ENCODE measurements around the gene ST3GAL6. TPM values are rescaled to one million over a fixed set of nuclear protein-coding genes. Genes with fewer than 3 reads are reported as not detected.
"Not testable (repeated sequence)": the region's sequence is repeated elsewhere in the genome, so short reads cannot be mapped to it uniquely, and the experiment has no call there.

The ST3GAL6 gene
- total RNA-seq, 1 experiment from 2014 or later = 12.4 TPM

- DNase-seq (ENCODE audit: low read depth) = no peak
These were observed 38.1 kb downstream of the ST3GAL6 start for GRCh38 chr3:98801043-98801747.

GRCh38 chr3:98805571-98805970 is 42.4 kb downstream of the ST3GAL6 start:
- DNase-seq (ENCODE audit: low read depth) = no peak

GRCh38 chr3:98806521-98806920 is 43.4 kb downstream of the ST3GAL6 start:
- DNase-seq (ENCODE audit: low read depth) = no peak

- no peak for DNase-seq (ENCODE audit: low read depth)
These were observed 43.9 kb downstream of the ST3GAL6 start for GRCh38 chr3:98807011-98807410.

GRCh38 chr3:98807561-98807960 is 44.4 kb downstream of the ST3GAL6 start:
- no peak for DNase-seq (ENCODE audit: low read depth)

GRCh38 chr3:98808071-98808470 is 44.9 kb downstream of the ST3GAL6 start:
- no peak for DNase-seq (ENCODE audit: low read depth)

GRCh38 chr3:98809557-98809956 is 46.4 kb downstream of the ST3GAL6 start:
- DNase-seq (ENCODE audit: low read depth) = no peak

- no peak for DNase-seq (ENCODE audit: low read depth)
These were observed 47.9 kb downstream of the ST3GAL6 start for GRCh38 chr3:98811048-98811447.

GRCh38 chr3:98812851-98813374 is 49.8 kb downstream of the ST3GAL6 start:
- no peak for DNase-seq (ENCODE audit: low read depth)

- peak; percentile 56 for DNase-seq (ENCODE audit: low read depth)
These were observed 51.8 kb downstream of the ST3GAL6 start for GRCh38 chr3:98814817-98815420.

- peak; percentile 61 for DNase-seq (ENCODE audit: low read depth)
These were observed 54.5 kb downstream of the ST3GAL6 start for GRCh38 chr3:98817547-98818041.

- no peak for DNase-seq (ENCODE audit: low read depth)
These were observed 57.9 kb downstream of the ST3GAL6 start for GRCh38 chr3:98821063-98821462.

- peak; percentile 88 for DNase-seq (ENCODE audit: low read depth)
These were observed 60.7 kb downstream of the ST3GAL6 start for GRCh38 chr3:98823791-98824190.

- no peak for DNase-seq (ENCODE audit: low read depth)
These were observed 61.1 kb downstream of the ST3GAL6 start for GRCh38 chr3:98824256-98824655.

- DNase-seq (ENCODE audit: low read depth) = no peak
These were observed 63.0 kb downstream of the ST3GAL6 start for GRCh38 chr3:98826126-98826525.

GRCh38 chr3:98827221-98827920 is 64.2 kb downstream of the ST3GAL6 start:
- DNase-seq (ENCODE audit: low read depth) = no peak

GRCh38 chr3:98829246-98829832 is 66.2 kb downstream of the ST3GAL6 start:
- DNase-seq (ENCODE audit: low read depth) = no peak

GRCh38 chr3:98831060-98831459 is 67.9 kb downstream of the ST3GAL6 start:
- not testable (repeated sequence) for DNase-seq (ENCODE audit: low read depth)

- no peak for DNase-seq (ENCODE audit: low read depth)
These were observed 76.7 kb downstream of the ST3GAL6 start for GRCh38 chr3:98839846-98840245.

- DNase-seq (ENCODE audit: low read depth) = no peak
These were observed 80.3 kb downstream of the ST3GAL6 start for GRCh38 chr3:98843266-98843959.

Data from HT1080 (cell line).